Tibial nerve (tissue), 4 donors: ENCODE results near the gene NOX5. TPM values are rescaled to one million over a fixed set of nuclear protein-coding genes. Genes with fewer than 3 reads are reported as not detected.

Experiments
- DNase-seq, 2 donors: peaks; one replicate each; pipeline ENCODE4 v3.0.0-alpha.2; 2019; ENCODE audit warnings: low spot score in 2 of 2
- H3K27ac ChIP-seq, 4 donors: fragments of 200-600 bp; sonication (generic) in 3 of 4; one replicate each; pipeline ENCODE4 v1.5.1; 2017 to 2019; ENCODE audit warnings: mild to moderate bottlenecking in 1 of 4
- H3K27me3 ChIP-seq, 2 donors: fragments of 200-600 bp; sonication (generic) in 1 of 2; one replicate each; pipeline versions ENCODE4 v1.5.1 to v1.6.0; 2017 to 2019
- H3K36me3 ChIP-seq, 3 donors: fragments of 200-600 bp; sonication (generic); one replicate each; pipeline ENCODE4 v1.5.1; 2018 to 2019
- H3K4me1 ChIP-seq, 4 donors: fragments of 200-600 bp; sonication (generic) in 3 of 4; one replicate each; pipeline ENCODE4 v1.5.1; 2017 to 2019
- H3K4me3 ChIP-seq, 4 donors: fragments of 200-600 bp; sonication (generic) in 3 of 4; one replicate each; pipeline ENCODE4 v1.5.1; 2017 to 2019; ENCODE audit warnings: mild to moderate bottlenecking in 1 of 4, moderate library complexity in 1 of 4
- H3K9me3 ChIP-seq, 4 donors: fragments of 200-600 bp; sonication (generic) in 3 of 4; one replicate each; pipeline ENCODE4 v1.5.1; 2017 to 2019
- CTCF ChIP-seq, 5 experiments: fragments of 200-600 bp in 3 of 5; fragments of 450-650 bp in 2 of 5; sonication (generic) in 3 of 5; IDR thresholded peaks; one replicate each; pipeline ENCODE4 v1.5.1; 2016 to 2019; ENCODE audit warnings: antibody characterized with exemption in 5 of 5, mild to moderate bottlenecking in 3 of 5, moderate library complexity in 2 of 5
- EP300 ChIP-seq, 2 donors: sonication (generic); formaldehyde crosslinking; IDR thresholded peaks; one replicate each; pipeline ENCODE4 v1.6.1; 2017; ENCODE audit warnings: antibody characterized with exemption in 2 of 2, mild to moderate bottlenecking in 1 of 2
- POLR2A ChIP-seq, 2 donors: fragments of 450-650 bp; IDR thresholded peaks; one replicate each; pipeline ENCODE4 v1.6.1; 2017; ENCODE audit warnings: antibody characterized with exemption in 2 of 2, mild to moderate bottlenecking in 2 of 2, moderate library complexity in 2 of 2
- WGBS, 2 donors: methylation state at CpG; one replicate each; pipeline ENCODE4 v1.1.5; 2018; 5-methylcytosine and 5-hydroxymethylcytosine counted together
- total RNA-seq, 4 donors: library from RNA; depleted of rRNA; stranded (reverse); fragments of >200 nt; gene quantifications; one replicate each; pipeline ENCODE4 v1.1.0, GENCODE V29; 2016

Gene NOX5
- total RNA-seq, 4 donors from 2014 or later = 0.21 to 2.7 (median 1.1) TPM

GRCh38 chr15:69069996-69070395 is 55.5 kb downstream of the NOX5 start:
- H3K9me3 ChIP-seq = peaks cover 0 to 3% (median 0%) of the 10 kb centered on the region in 4 donors
- no peak overlapping the region for H3K4me3 ChIP-seq
- peaks cover 0 to 14% (median 0%) of the 10 kb centered on the region in 4 donors for H3K4me1 ChIP-seq
- no peak for DNase-seq
- no peak for TF ChIP-seq POLR2A (IDR thresholded peaks at IDR 0.05)
- TF ChIP-seq CTCF (IDR thresholded peaks at IDR 0.05) = no peak
- no peak for TF ChIP-seq EP300 (IDR thresholded peaks at IDR 0.05)
- 86 to 91% methylated on average over 7 of the region's 7 CpGs for WGBS, 2 donors
- H3K27ac ChIP-seq = no peak overlapping the region
- no peaks in the 10 kb centered on the region for H3K27me3 ChIP-seq
- H3K36me3 ChIP-seq = no peaks in the 10 kb centered on the region

GRCh38 chr15:69070396-69070795 is 55.9 kb downstream of the NOX5 start:
- peaks cover 0 to 3% (median 0%) of the 10 kb centered on the region in 4 donors for H3K9me3 ChIP-seq
- DNase-seq = no peak
- H3K4me3 ChIP-seq = no peak overlapping the region
- no peak overlapping the region for H3K27ac ChIP-seq
- no peaks in the 10 kb centered on the region for H3K27me3 ChIP-seq
- peaks cover 0 to 18% (median 0%) of the 10 kb centered on the region in 4 donors for H3K4me1 ChIP-seq
- TF ChIP-seq POLR2A (IDR thresholded peaks at IDR 0.05) (no peak), CTCF (IDR thresholded peaks at IDR 0.05) (no peak), EP300 (IDR thresholded peaks at IDR 0.05) (no peak)
- WGBS, 2 donors = 78 to 83% methylated on average over 1 of the region's 1 CpG
- no peaks in the 10 kb centered on the region for H3K36me3 ChIP-seq

- 84 to 90% methylated on average over 5 of the region's 5 CpGs for WGBS, 2 donors
Measured at GRCh38 chr15:69071260-69071659, 56.8 kb downstream of the NOX5 start.

DNA sequence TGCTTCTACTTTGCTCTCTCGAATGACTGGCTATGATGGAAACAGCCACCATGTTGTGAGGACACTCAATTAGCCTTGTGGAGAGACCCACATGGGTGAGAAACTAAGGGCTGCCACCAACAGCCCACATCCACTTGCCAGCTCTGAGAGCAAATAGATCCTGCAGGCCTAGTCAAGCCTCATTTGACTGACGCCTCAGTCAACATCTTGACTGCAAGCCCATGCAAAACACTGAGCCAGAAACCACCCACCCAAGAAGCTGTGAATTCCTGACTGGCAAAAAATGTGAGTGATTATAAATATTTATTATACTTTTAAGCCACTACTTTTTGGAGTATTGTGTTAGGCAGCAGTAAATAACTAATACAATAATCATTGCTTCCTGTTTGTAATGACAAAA is 58.4 kb downstream of the NOX5 start:
- no peak overlapping the region for H3K27ac ChIP-seq
- no peaks in the 10 kb centered on the region for H3K36me3 ChIP-seq
- peaks cover 0 to 18% (median 0%) of the 10 kb centered on the region in 4 donors for H3K4me1 ChIP-seq
- no peaks in the 10 kb centered on the region for H3K27me3 ChIP-seq
- peaks cover 0 to 3% (median 0%) of the 10 kb centered on the region in 4 donors for H3K9me3 ChIP-seq
- no peak for DNase-seq
- 92 to 96% methylated on average over 2 of the region's 2 CpGs for WGBS, 2 donors
- H3K4me3 ChIP-seq = no peak overlapping the region
- TF ChIP-seq CTCF (IDR thresholded peaks at IDR 0.05) (no peak), EP300 (IDR thresholded peaks at IDR 0.05) (no peak), POLR2A (IDR thresholded peaks at IDR 0.05) (no peak)

More at GRCh38 chr15:69071260-69071659, 56.8 kb downstream of the NOX5 start:
- no peak for DNase-seq
- Histone ChIP-seq H3K9me3 (peaks cover 0 to 3% (median 0%) of the 10 kb centered on the region in 4 donors), H3K4me1 (peaks cover 0 to 18% (median 0%) of the 10 kb centered on the region in 4 donors), H3K27me3 (no peaks in the 10 kb centered on the region), H3K36me3 (no peaks in the 10 kb centered on the region), H3K27ac (no peak overlapping the region), H3K4me3 (no peak overlapping the region)
- no peak for TF ChIP-seq EP300 (IDR thresholded peaks at IDR 0.05)
- TF ChIP-seq POLR2A (IDR thresholded peaks at IDR 0.05) = no peak
- TF ChIP-seq CTCF (IDR thresholded peaks at IDR 0.05) = no peak

DNA sequence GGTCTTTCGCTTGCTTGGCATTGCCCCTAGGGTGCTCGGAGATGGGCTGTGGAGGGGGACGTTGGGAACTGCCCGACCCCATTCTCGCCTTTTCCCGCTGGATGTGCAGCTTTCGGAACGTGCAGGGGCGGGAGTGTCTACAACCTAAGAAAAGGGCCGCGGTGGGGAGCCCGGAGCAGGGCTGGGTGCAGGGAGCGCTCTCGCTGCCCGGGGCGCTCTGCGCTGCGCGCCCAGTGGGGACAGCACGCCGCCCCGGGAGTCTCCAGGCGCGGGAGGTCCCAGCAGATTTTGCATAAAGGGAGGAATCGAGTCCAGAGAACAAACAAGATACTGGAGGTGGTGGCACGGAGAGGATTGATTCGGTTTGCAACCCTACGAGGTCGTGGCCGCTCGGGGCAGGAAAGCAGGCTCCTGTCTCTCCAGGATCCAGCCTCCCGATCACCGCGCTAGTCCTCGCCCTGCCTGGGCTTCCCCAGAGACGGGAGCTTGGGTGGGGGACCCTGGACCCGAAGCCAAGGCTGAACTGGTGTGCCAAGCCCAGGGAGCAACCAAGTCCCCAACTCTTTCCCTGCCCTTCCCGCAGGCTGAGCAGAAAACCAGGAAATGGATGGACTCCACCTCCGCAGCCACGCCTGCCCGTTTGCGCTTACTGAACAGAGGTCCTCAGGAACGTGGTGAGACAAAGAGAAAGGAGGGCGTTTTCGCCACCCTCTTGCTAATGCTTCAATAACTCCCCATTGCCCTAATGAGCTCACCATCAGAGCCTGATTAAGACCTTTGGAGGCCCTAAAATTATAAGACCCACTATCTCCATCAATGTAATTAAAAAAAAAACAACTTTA is 59.7 kb downstream of the NOX5 start:
- peaks cover 0 to 18% (median 0%) of the 10 kb centered on the region in 4 donors for H3K4me1 ChIP-seq
- 2 to 5% methylated on average over 18 to 40 of the region's 45 CpGs for WGBS, 2 donors
- no peaks in the 10 kb centered on the region for H3K9me3 ChIP-seq
- peak overlapping the region in 1 of 4 donors; percentile 67 for H3K27ac ChIP-seq
- H3K27me3 ChIP-seq = no peaks in the 10 kb centered on the region
- no peak for TF ChIP-seq POLR2A (IDR thresholded peaks at IDR 0.05)
- peak in 1 of 5 experiments; percentile 16 for TF ChIP-seq CTCF (IDR thresholded peaks at IDR 0.05)
- TF ChIP-seq EP300 (IDR thresholded peaks at IDR 0.05) = no peak
- peak overlapping the region; percentile 29 to 64 (median 52) for H3K4me3 ChIP-seq
- H3K36me3 ChIP-seq = no peaks in the 10 kb centered on the region
- peak in 1 of 2 donors; percentile 36 for DNase-seq
